HEK293 (cell line): ENCODE data around the gene CENPO.

Source experiments
- MEIS1 ChIP-seq: sonication (generic); formaldehyde crosslinking; IDR thresholded peaks from 2 replicates; pipeline ENCODE4 v1.8.1; 2022; ENCODE audit warnings: missing genetic modification reagents, mild to moderate bottlenecking, borderline replicate concordance
- PBX3 ChIP-seq: sonication (generic); formaldehyde crosslinking; IDR thresholded peaks from 2 replicates; pipeline ENCODE4 v1.8.1; 2022; ENCODE audit warnings: mild to moderate bottlenecking, moderate library complexity, missing genetic modification reagents
- TRIM28 ChIP-seq: IDR thresholded peaks from 2 replicates; pipeline ENCODE4 v1.6.1; 2011; ENCODE audit warnings: low read length, control low read depth, borderline replicate concordance
- ZBTB6 ChIP-seq: fragments of 450-650 bp; formaldehyde crosslinking; IDR thresholded peaks from 2 replicates; pipeline ENCODE4 v1.5.1; 2017; ENCODE audit warnings: missing biosample characterization, missing genetic modification characterization
- ZNF169 ChIP-seq: fragments of 450-650 bp; formaldehyde crosslinking; IDR thresholded peaks from 2 replicates; pipeline ENCODE4 v1.5.1; 2016; ENCODE audit warnings: missing biosample characterization, missing genetic modification characterization
- ZNF596 ChIP-seq: fragments of 450-650 bp; IDR thresholded peaks from 2 replicates; pipeline ENCODE4 v1.5.0; 2018; ENCODE audit warnings: missing biosample characterization, mild to moderate bottlenecking, missing genetic modification characterization, moderate library complexity
- ZNF785 ChIP-seq: fragments of 450-650 bp; formaldehyde crosslinking; IDR thresholded peaks from 2 replicates; pipeline ENCODE4 v1.5.1; 2016; ENCODE audit warnings: missing biosample characterization, missing genetic modification characterization

GRCh38 chr2:24832521-24832920 is 39.3 kb downstream of the CENPO start:
- TF ChIP-seq ZNF785 (tag by site-specific recombination): no peak
- TF ChIP-seq ZNF596 (tag by site-specific recombination): no peak
- no peak for TF ChIP-seq ZBTB6 (tag by site-specific recombination)
- no peak for TF ChIP-seq TRIM28
- no peak for TF ChIP-seq ZNF169
- no peak for TF ChIP-seq MEIS1
- no peak for TF ChIP-seq PBX3 (CRISPR knock-in tag)
